Testis (tissue), 5 donors: ENCODE measurements around the gene IGSF11. TPM values are rescaled to one million over a fixed set of nuclear protein-coding genes. Genes with fewer than 3 reads are reported as not detected.
"Not testable (repeated sequence)": the region's sequence is repeated elsewhere in the genome, so short reads cannot be mapped to it uniquely, and the experiment has no call there.

ENCODE experiments used
- DNase-seq: peaks from one replicate; pipeline ENCODE4 v3.0.0-alpha.2; 2019
- H3K27ac ChIP-seq, 2 donors: fragments of 200-600 bp; sonication (generic); one replicate each; pipeline ENCODE4 v1.5.1; 2019
- H3K27me3 ChIP-seq: fragments of 200-600 bp; sonication (generic); one replicate; pipeline ENCODE4 v1.5.1; 2019
- H3K36me3 ChIP-seq: fragments of 200-600 bp; sonication (generic); one replicate; pipeline ENCODE4 v1.5.1; 2017; ENCODE audit warnings: low read depth; ENCODE audit errors: missing control alignments
- H3K4me1 ChIP-seq: fragments of 200-600 bp; sonication (generic); one replicate; pipeline ENCODE4 v1.5.1; 2019
- H3K4me3 ChIP-seq, 2 donors: fragments of 200-600 bp; sonication (generic); one replicate each; pipeline ENCODE4 v1.5.1; 2017 to 2019
- H3K9me3 ChIP-seq: fragments of 200-600 bp; sonication (generic); one replicate; pipeline ENCODE4 v1.5.1; 2017
- CTCF ChIP-seq, 3 experiments: fragments of 450-650 bp in 2 of 3; fragments of 200-600 bp in 1 of 3; sonication (generic) in 1 of 3; IDR thresholded peaks; one replicate each; pipeline ENCODE4 v1.5.1; 2016 to 2019; ENCODE audit warnings: antibody characterized with exemption in 3 of 3, mild to moderate bottlenecking in 2 of 3, moderate library complexity in 1 of 3
- POLR2A ChIP-seq: fragments of 450-650 bp; IDR thresholded peaks from one replicate; pipeline ENCODE4 v1.6.1; 2017; ENCODE audit warnings: antibody characterized with exemption, mild to moderate bottlenecking, moderate library complexity
- WGBS, 2 donors: methylation state at CpG; one replicate each; pipeline ENCODE4 v1.1.5; 2018; 5-methylcytosine and 5-hydroxymethylcytosine counted together
- intact Hi-C: fragments of 100-400 bp; cut with DNase I; formaldehyde crosslinking; loops from one replicate; pipeline ENCODE4 v1.15.1; 2023; ENCODE audit warnings: low total_unique reads
- long read RNA-seq, 2 donors: transcript quantifications; one replicate each; lab custom pipeline, GENCODE V29; 2026
- polyA plus RNA-seq: library from polyadenylated mRNA; stranded (reverse); fragments of 350-450 nt; fragmentation: Illumina TruSeq; extraction: RNeasy Lipid Tissue Mini Kit (QIAGEN cat#74804); gene quantifications from one replicate; pipeline ENCODE4 v1.2.3, GENCODE V29; 2014; ENCODE audit warnings: low read depth, low replicate concordance; ENCODE audit not compliant: insufficient read depth
- total RNA-seq, 2 donors: library from RNA; depleted of rRNA; stranded (reverse); fragments of >200 nt; gene quantifications; one replicate each; pipeline ENCODE4 v1.2.3, GENCODE V29; 2016

IGSF11 gene
- total RNA-seq: 100 to 1,000 TPM in 1 of 2 donors, 10 to 100 TPM in 1; 80.0 to 105 TPM
- polyA plus RNA-seq: 99.1 TPM
- long read RNA-seq, donor 1, partial matches to known transcripts: 0 of 5 reads
- long read RNA-seq, donor 1, other reads (novel, unspliced or antisense): 0 of 5 reads
- long read RNA-seq, donor 2: 0 reads

GRCh38 chr3:119034256-119035013, at the start of gene IGSF11:
TSS of gene IGSF11 (minus strand) at chr3:119034846. CDS start at chr3:119034582, 264 bp downstream.
- H3K36me3 ChIP-seq: no peaks in the 10 kb centered on the region
- intact Hi-C loops: no loop called here
- H3K27me3 ChIP-seq: no peaks in the 10 kb centered on the region
- H3K27ac ChIP-seq: peak within 1 kb of the TSS; percentile 71 to 87
- TF ChIP-seq POLR2A (no peak), CTCF (IDR thresholded peaks at IDR 0.05) (peak; percentile 50 to 88 (median 80))
- H3K4me3 ChIP-seq: peak within 1 kb of the TSS; percentile 64 to 70
- DNase-seq: peak; percentile 88
- WGBS, 2 donors: 1 to 2% methylated on average over 17 to 45 of the region's 80 CpGs
- peaks cover 8% of the 10 kb centered on the region for H3K4me1 ChIP-seq
- H3K9me3 ChIP-seq: no peaks in the 10 kb centered on the region

GRCh38 chr3:119080364-119080763, 45.7 kb upstream of the IGSF11 start:
- intact Hi-C loops: no loop called here
- no peaks in the 10 kb centered on the region for H3K36me3 ChIP-seq
- no peaks in the 10 kb centered on the region for H3K4me1 ChIP-seq
- no peak for DNase-seq
- TF ChIP-seq CTCF (IDR thresholded peaks at IDR 0.05): no peak
- no peak for TF ChIP-seq POLR2A
- H3K9me3 ChIP-seq: no peaks in the 10 kb centered on the region
- H3K27ac ChIP-seq: no peak overlapping the region
- H3K4me3 ChIP-seq: no peak overlapping the region
- WGBS, 2 donors: 73 to 89% methylated on average over 1 of the region's 1 CpG
- H3K27me3 ChIP-seq: no peaks in the 10 kb centered on the region

- Histone ChIP-seq H3K4me3 (no peak overlapping the region), H3K4me1 (no peaks in the 10 kb centered on the region), H3K27ac (no peak overlapping the region), H3K27me3 (no peaks in the 10 kb centered on the region), H3K9me3 (no peaks in the 10 kb centered on the region), H3K36me3 (no peaks in the 10 kb centered on the region)
- no peak for DNase-seq
- intact Hi-C loops: no loop called here
- WGBS, 2 donors: 96 to 97% methylated on average over 7 to 36 of the region's 36 CpGs
- no peak for TF ChIP-seq POLR2A
- no peak for TF ChIP-seq CTCF (IDR thresholded peaks at IDR 0.05)
These were observed 38.8 kb upstream of the IGSF11 start for GRCh38 chr3:119073258-119074001.

- DNase-seq, H3K27me3 ChIP-seq: not testable (repeated sequence)
- WGBS, 2 donors: 94 to 96% methylated on average over 15 of the region's 15 CpGs
These were observed 37.8 kb upstream of the IGSF11 start for GRCh38 chr3:119072451-119072850.

GRCh38 chr3:119069725-119070124, 35.1 kb upstream of the IGSF11 start:
- H3K4me1 ChIP-seq: no peaks in the 10 kb centered on the region
- no peak overlapping the region for H3K4me3 ChIP-seq
- H3K27ac ChIP-seq: no peak overlapping the region
- TF ChIP-seq CTCF (IDR thresholded peaks at IDR 0.05) (no peak), POLR2A (no peak)
- no peaks in the 10 kb centered on the region for H3K9me3 ChIP-seq
- no peaks in the 10 kb centered on the region for H3K36me3 ChIP-seq
- intact Hi-C loops: no loop called here
- H3K27me3 ChIP-seq: no peaks in the 10 kb centered on the region
- WGBS, 2 donors: 73 to 76% methylated on average over 3 of the region's 3 CpGs
- no peak for DNase-seq

More at GRCh38 chr3:119072451-119072850, 37.8 kb upstream of the IGSF11 start:
- H3K4me1 ChIP-seq, H3K4me3 ChIP-seq, intact Hi-C loops, H3K27ac ChIP-seq, H3K9me3 ChIP-seq, H3K36me3 ChIP-seq: not testable (repeated sequence)
